ENCODE measurements around the gene EXOSC10. TPM values are rescaled to one million over a fixed set of nuclear protein-coding genes. Genes with fewer than 3 reads are reported as not detected.
"Not testable (repeated sequence)": the region's sequence is repeated elsewhere in the genome, so short reads cannot be mapped to it uniquely, and the experiment has no call there.

EXOSC10 gene
- polyA plus RNA-seq, 1 experiment: 72.1 TPM

DNA sequence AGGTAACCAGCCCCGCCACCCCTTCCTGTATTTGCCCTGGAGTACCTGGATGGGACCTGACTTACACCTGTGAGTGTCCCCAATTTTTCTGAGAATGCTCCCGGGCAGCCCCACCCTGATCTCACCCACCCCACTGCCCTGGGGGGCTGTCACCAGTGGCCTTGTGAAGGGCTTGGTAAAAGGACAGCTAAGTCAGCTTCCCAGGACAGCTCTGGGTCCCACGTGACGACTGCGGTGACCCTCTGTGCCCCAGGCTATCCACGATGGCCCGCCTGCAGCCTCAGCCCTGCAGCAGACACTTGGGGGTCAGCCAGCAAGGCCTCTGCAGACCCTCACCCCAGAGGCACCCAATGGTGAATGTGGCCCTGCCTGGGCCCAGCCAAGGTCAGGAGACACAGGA is 45.5 kb downstream of the EXOSC10 start:
- no peak overlapping the region for H3K4me3 ChIP-seq (ENCODE audit: low read depth, low read length)
- DNase-seq (ENCODE audit: low read depth): no peak
- CTCF ChIA-PET: interaction anchor here (2.2 kb wide), 1 partner anchor 16 kb away, joined by 6 read pairs; no protein-coding TSS in a partner anchor
- H3K36me3 ChIP-seq (ENCODE audit: control insufficient read depth, insufficient read depth, low read length): peaks cover 17% of the 10 kb centered on the region
- POLR2A ChIA-PET: no interaction called here
- TF ChIP-seq, protein P1, sequence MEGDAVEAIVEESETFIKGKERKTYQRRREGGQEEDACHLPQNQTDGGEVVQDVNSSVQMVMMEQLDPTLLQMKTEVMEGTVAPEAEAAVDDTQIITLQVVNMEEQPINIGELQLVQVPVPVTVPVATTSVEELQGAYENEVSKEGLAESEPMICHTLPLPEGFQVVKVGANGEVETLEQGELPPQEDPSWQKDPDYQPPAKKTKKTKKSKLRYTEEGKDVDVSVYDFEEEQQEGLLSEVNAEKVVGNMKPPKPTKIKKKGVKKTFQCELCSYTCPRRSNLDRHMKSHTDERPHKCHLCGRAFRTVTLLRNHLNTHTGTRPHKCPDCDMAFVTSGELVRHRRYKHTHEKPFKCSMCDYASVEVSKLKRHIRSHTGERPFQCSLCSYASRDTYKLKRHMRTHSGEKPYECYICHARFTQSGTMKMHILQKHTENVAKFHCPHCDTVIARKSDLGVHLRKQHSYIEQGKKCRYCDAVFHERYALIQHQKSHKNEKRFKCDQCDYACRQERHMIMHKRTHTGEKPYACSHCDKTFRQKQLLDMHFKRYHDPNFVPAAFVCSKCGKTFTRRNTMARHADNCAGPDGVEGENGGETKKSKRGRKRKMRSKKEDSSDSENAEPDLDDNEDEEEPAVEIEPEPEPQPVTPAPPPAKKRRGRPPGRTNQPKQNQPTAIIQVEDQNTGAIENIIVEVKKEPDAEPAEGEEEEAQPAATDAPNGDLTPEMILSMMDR (IDR thresholded peaks at IDR 0.05; ENCODE audit: insufficient read depth, low read depth, low read length): no peak
- no peaks in the 10 kb centered on the region for H3K27me3 ChIP-seq (ENCODE audit: control insufficient read depth, insufficient read depth, low read length)

DNA sequence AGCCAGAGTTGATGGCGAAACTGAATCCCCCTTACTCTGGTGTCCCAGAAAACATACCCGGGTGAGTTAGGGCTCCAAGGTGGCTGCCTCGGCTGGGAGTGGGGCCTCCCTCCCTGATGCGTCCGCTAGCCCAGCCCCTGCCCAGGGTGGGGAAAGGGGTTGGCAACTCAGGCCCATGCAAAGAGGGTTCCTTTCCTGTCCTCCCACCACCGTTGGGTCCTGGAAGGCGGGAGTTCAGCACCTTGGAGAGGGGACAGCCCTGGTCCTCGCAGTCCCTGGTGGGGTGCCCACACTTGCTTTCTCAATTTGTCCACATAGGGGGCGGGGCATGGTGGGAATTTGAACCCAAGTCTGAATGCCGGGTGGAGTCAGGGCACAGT is 45.9 kb downstream of the EXOSC10 start:
- H3K27me3 ChIP-seq (ENCODE audit: control insufficient read depth, insufficient read depth, low read length): no peaks in the 10 kb centered on the region
- ChIA-PET CTCF (interaction anchor here (2.2 kb wide), 1 partner anchor 16 kb away, joined by 6 read pairs; no protein-coding TSS in a partner anchor), POLR2A (no interaction called here)
- peaks cover 17% of the 10 kb centered on the region for H3K36me3 ChIP-seq (ENCODE audit: control insufficient read depth, insufficient read depth, low read length)
- no peak overlapping the region for H3K4me3 ChIP-seq (ENCODE audit: low read depth, low read length)
- no peak for DNase-seq (ENCODE audit: low read depth)
- TF ChIP-seq, protein P1 (IDR thresholded peaks at IDR 0.05; ENCODE audit: insufficient read depth, low read depth, low read length): no peak

DNA sequence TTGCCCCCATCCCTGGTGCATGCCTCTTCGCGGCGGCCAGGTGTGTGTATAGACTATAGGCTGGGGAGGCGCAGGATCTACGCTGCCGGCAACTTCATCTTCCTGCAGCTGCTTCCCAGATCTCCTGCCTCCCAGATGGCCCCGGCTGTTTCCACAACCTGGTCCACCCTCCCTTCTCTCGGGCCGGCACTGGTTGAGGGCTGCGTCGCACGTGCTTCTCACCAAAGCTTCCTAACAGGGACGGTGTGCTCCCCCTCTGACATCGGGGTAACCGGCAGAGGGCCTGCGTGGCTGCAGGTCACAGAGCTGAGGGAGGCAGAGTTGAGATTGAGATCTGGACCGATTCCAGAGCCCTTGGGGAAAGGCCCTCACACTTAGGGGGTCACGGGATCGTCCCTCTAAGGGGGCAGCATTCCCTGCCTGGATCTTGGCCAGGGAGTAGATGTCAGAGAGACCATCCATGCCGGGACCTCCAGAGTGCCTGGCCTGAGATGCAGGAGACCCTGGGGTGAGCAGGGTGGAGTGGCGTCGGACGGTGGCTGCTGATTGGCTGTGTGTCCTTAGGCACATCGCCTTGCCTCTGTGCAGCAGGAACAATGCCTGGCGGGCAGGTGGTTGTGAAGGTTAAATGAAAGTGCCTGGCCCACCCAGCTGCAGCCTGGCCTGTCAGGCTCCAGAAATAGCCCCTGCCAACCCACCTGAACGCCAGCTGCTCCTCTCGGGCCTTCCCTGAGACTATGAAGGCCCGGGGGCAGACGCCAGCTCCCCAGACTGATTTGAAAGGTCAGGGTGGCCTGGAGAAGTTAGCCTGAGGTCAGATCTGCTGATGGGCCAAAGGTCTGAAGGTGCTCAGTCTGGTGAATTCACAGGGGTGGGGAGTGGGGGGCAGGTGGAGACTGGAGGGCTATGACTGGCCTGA is 46.6 kb downstream of the EXOSC10 start:
- TF ChIP-seq, protein P1 (IDR thresholded peaks at IDR 0.05; ENCODE audit: insufficient read depth, low read depth, low read length): no peak
- Histone ChIP-seq H3K36me3 (ENCODE audit: control insufficient read depth, insufficient read depth, low read length) (peaks cover 15% of the 10 kb centered on the region), H3K27me3 (ENCODE audit: control insufficient read depth, insufficient read depth, low read length) (no peaks in the 10 kb centered on the region), H3K4me3 (ENCODE audit: low read depth, low read length) (no peak overlapping the region)
- DNase-seq (ENCODE audit: low read depth): no peak
- POLR2A ChIA-PET: no interaction called here
- CTCF ChIA-PET: interaction anchor here (2.2 to 4.9 kb wide), 2 partner anchors 15 kb away, joined by 6 to 36 read pairs; no protein-coding TSS in a partner anchor

DNA sequence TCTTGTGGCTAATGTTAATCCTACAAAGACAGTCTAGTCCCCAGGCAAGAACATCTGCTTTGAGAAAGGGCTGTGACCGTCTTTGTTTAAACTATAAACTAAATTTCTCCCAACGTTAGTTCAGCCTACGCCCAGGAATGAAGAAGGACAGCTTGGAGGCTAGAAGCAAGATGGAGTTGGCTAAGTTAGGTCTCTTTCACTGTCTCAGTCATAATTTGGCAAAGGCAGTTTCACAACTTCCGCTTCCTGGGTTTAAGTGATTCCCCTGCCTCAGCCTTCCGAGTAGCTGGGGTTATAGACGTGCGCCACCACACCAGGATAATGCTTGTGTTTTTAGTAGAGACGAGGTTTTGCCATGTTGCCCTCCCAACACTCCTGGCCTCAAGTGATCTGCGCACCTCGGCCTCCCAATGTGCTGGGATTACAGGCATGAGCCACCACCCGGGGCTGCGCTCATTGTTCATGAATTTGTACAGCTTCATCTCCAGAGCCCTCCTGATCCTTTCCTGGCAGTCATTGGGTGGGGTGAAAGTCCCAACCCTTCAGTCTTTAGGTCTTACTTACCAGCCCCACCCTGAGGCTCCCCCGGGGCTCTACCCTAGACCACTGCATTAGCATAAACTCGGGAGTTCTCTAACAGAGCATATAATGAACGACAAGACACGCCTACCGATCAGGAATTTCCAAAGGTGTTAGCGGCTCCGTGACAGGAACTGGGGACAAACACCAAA is 47.7 kb downstream of the EXOSC10 start:
- ChIA-PET POLR2A (interaction anchor here (0.6 kb wide), 1 partner anchor 579 kb away, joined by 3 read pairs; no protein-coding TSS in a partner anchor), CTCF (interaction anchor here (4.9 kb wide), 1 partner anchor 14 kb away, joined by 36 read pairs; no protein-coding TSS in a partner anchor)
- no peak for DNase-seq (ENCODE audit: low read depth)

DNA sequence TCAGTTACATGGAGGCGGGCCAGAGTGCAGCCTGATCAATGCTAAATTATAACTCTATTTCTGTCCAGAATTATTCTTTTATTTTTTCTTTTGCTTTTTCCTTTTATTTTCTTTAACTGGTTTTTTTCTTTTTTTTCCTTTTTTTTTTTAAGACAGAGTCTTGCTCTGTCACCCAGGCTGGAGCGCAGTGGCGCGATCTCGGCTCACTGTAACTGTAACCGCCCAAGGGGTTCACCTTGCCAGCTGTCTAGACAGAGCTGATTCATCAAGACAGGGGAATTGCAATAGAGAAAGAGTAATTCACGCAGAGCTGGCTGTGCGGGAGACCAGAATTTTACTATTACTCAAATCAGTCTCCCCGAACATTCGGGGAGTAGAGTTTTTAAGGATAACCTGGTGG is 48.5 kb downstream of the EXOSC10 start:
- ChIA-PET CTCF (interaction anchor here (4.9 kb wide), 1 partner anchor 14 kb away, joined by 36 read pairs; no protein-coding TSS in a partner anchor), POLR2A (interaction anchor here (0.6 kb wide), 1 partner anchor 578 kb away, joined by 3 read pairs; no protein-coding TSS in a partner anchor)
- H3K27me3 ChIP-seq (ENCODE audit: control insufficient read depth, insufficient read depth, low read length); H3K4me3 ChIP-seq (ENCODE audit: low read depth, low read length); DNase-seq (ENCODE audit: low read depth); H3K36me3 ChIP-seq (ENCODE audit: control insufficient read depth, insufficient read depth, low read length): not testable (repeated sequence)

More for the DNA sequence above, 47.7 kb downstream of the EXOSC10 start:
- H3K36me3 ChIP-seq (ENCODE audit: control insufficient read depth, insufficient read depth, low read length): peaks cover 14% of the 10 kb centered on the region
- no peak overlapping the region for H3K4me3 ChIP-seq (ENCODE audit: low read depth, low read length)
- TF ChIP-seq, protein P1 (IDR thresholded peaks at IDR 0.05; ENCODE audit: insufficient read depth, low read depth, low read length): no peak
- no peaks in the 10 kb centered on the region for H3K27me3 ChIP-seq (ENCODE audit: control insufficient read depth, insufficient read depth, low read length)

All from BJ (cell line).